HL-60 (cell line): ENCODE measurements around the gene MLLT6.

ENCODE experiments used
- DNase-seq, 2 experiments: peaks; one replicate each; pipeline ENCODE4 v3.0.0-alpha.2; 2010 to 2020; ENCODE audit warnings: low read depth in 1 of 2, low spot score in 1 of 2
- H3K27ac ChIP-seq: fragments of 250-450 bp; sonication (Bioruptor Pico); replicated peaks from 2 replicates; pipeline ENCODE4 v1.5.1; 2020; ENCODE audit warnings: mild to moderate bottlenecking, moderate library complexity
- H3K27me3 ChIP-seq: fragments of 250-450 bp; sonication (Bioruptor Pico); 2 replicates; pipeline ENCODE4 v1.5.1; 2021; ENCODE audit warnings: mild to moderate bottlenecking, moderate library complexity; ENCODE audit not compliant: insufficient read depth, poor library complexity, severe bottlenecking
- H3K4me3 ChIP-seq: replicated peaks from 2 replicates; pipeline ENCODE4 v1.5.1; 2011; ENCODE audit warnings: mild to moderate bottlenecking, control low read depth, low read length; ENCODE audit not compliant: insufficient read depth
- CTCF ChIP-seq: IDR thresholded peaks from one replicate; pipeline ENCODE4 v1.5.1; 2011; ENCODE audit warnings: low read length, control low read depth, inconsistent platforms; ENCODE audit not compliant: insufficient read depth
- GABPA ChIP-seq: IDR thresholded peaks from 2 replicates; pipeline ENCODE4 v1.6.1; 2012; ENCODE audit warnings: low read depth
- POLR2AphosphoS5 ChIP-seq: IDR thresholded peaks from 2 replicates; pipeline ENCODE4 v1.6.1; 2012; ENCODE audit warnings: low read depth
- REST ChIP-seq: IDR thresholded peaks from 2 replicates; pipeline ENCODE4 v1.6.1; 2012; ENCODE audit warnings: low read depth; ENCODE audit not compliant: insufficient replicate concordance
- SPI1 ChIP-seq: IDR thresholded peaks from 2 replicates; pipeline ENCODE4 v1.6.1; 2012; ENCODE audit warnings: low read depth, mild to moderate bottlenecking, borderline replicate concordance

MLLT6 gene

GRCh38 chr17:38752308-38753070 is 47.4 kb downstream of the MLLT6 start, which contains the start of gene PSMB3:
TSS of gene PSMB3 (plus strand) at chr17:38752741. CDS start at chr17:38752827, 86 bp downstream.
- Histone ChIP-seq H3K4me3 (peak within 1 kb of the TSS; percentile 99), H3K27ac (peak within 1 kb of the TSS; percentile 80), H3K27me3 (peaks cover 30% of the 10 kb centered on the region)
- TF ChIP-seq SPI1 (peak; percentile 100), GABPA (peak; percentile 74), POLR2AphosphoS5 (peak; percentile 50; the same call in 1 of the 2 replicates), REST (no peak)
- peak; percentile 100 for DNase-seq

GRCh38 chr17:38753071-38753506 is 48.0 kb downstream of the MLLT6 start:
- Histone ChIP-seq H3K27ac (peak overlapping the region; percentile 80), H3K27me3 (peaks cover 26% of the 10 kb centered on the region), H3K4me3 (peak overlapping the region; percentile 99)
- no peak for DNase-seq
- TF ChIP-seq CTCF (no peak), REST (no peak), GABPA (no peak)

- DNase-seq = peak in 1 of 2 experiments; percentile 37
- TF ChIP-seq CTCF (peak; percentile 13), POLR2AphosphoS5 (no peak)
- H3K4me3 ChIP-seq = no peak overlapping the region
- H3K27me3 ChIP-seq = no peaks in the 10 kb centered on the region
- H3K27ac ChIP-seq = no peak overlapping the region
Measured at GRCh38 chr17:38761612-38762011, 56.5 kb downstream of the MLLT6 start.

- Histone ChIP-seq H3K4me3 (no peak overlapping the region), H3K27ac (no peak overlapping the region), H3K27me3 (no peaks in the 10 kb centered on the region)
- no peak for TF ChIP-seq POLR2AphosphoS5
- no peak for TF ChIP-seq REST
- TF ChIP-seq CTCF = no peak
- no peak for TF ChIP-seq SPI1
- no peak for TF ChIP-seq GABPA
- no peak for DNase-seq
Measured at GRCh38 chr17:38762231-38762630, 57.2 kb downstream of the MLLT6 start.
